ENCODE measurements around the gene CNTN3.

Gene CNTN3

GRCh38 chr3:74614107-74614967 lies at the start of gene CNTN3:
TSS of gene CNTN3 (minus strand) at chr3:74614659. CDS start at chr3:74521112, 93,547 bp downstream.
- Histone ChIP-seq H3K4me2 (ENCODE audit: low read depth, low read length) (no peak within 1 kb of the TSS), H3K27ac (ENCODE audit: low read length) (no peak within 1 kb of the TSS), H3K79me2 (ENCODE audit: low read length) (no peaks in the 10 kb centered on the region), H2AFZ (ENCODE audit: low read length) (no peak within 1 kb of the TSS), H3K9me2 (replicated peaks; ENCODE audit: insufficient read depth, low read length) (no peaks in the 10 kb centered on the region), H3K36me3 (replicated peaks; ENCODE audit: insufficient read depth, low read length) (no peaks in the 10 kb centered on the region), H3F3A (ENCODE audit: insufficient read depth, low read length) (no peaks in the 10 kb centered on the region), H3K4me3 (ENCODE audit: low read length) (no peak within 1 kb of the TSS), H3K9ac (ENCODE audit: low read length) (no peak within 1 kb of the TSS), H3K9me3 (replicated peaks; ENCODE audit: insufficient read depth, low read length) (no peaks in the 10 kb centered on the region), H3K4me1 (ENCODE audit: low read length) (no peaks in the 10 kb centered on the region), H3K27me3 (replicated peaks; ENCODE audit: insufficient read depth, low read length) (no peaks in the 10 kb centered on the region), H4K20me1 (ENCODE audit: insufficient read depth, low read length) (no peaks in the 10 kb centered on the region)
- no peak for TF ChIP-seq CTCF (IDR thresholded peaks at IDR 0.05; ENCODE audit: low read length)
- no peak for DNase-seq

- TF ChIP-seq EZH2phosphoT487 (IDR thresholded peaks at IDR 0.05; ENCODE audit: low read length) (no peak), CTCF (IDR thresholded peaks at IDR 0.05; ENCODE audit: low read length) (no peak), EZH2 (optimal IDR thresholded peaks at IDR 0.05; ENCODE audit: low read depth, low read length) (no peak)
- no peaks in the 10 kb centered on the region for H3F3A ChIP-seq (ENCODE audit: insufficient read depth, low read length)
- DNase-seq: no peak
- H4K20me1 ChIP-seq (ENCODE audit: insufficient read depth, low read length): no peaks in the 10 kb centered on the region
- no peak overlapping the region for H3K4me3 ChIP-seq (ENCODE audit: low read length)
- H3K9me3 ChIP-seq (replicated peaks; ENCODE audit: insufficient read depth, low read length): no peaks in the 10 kb centered on the region
- H3K4me2 ChIP-seq (ENCODE audit: low read depth, low read length): no peak overlapping the region
- H3K27ac ChIP-seq (ENCODE audit: low read length): no peak overlapping the region
- no peak overlapping the region for H2AFZ ChIP-seq (ENCODE audit: low read length)
- H3K79me2 ChIP-seq (ENCODE audit: low read length): no peaks in the 10 kb centered on the region
- no peaks in the 10 kb centered on the region for H3K9me2 ChIP-seq (replicated peaks; ENCODE audit: insufficient read depth, low read length)
- no peaks in the 10 kb centered on the region for H3K4me1 ChIP-seq (ENCODE audit: low read length)
- H3K9ac ChIP-seq (ENCODE audit: low read length): no peak overlapping the region
- no peaks in the 10 kb centered on the region for H3K27me3 ChIP-seq (replicated peaks; ENCODE audit: insufficient read depth, low read length)
- H3K36me3 ChIP-seq (replicated peaks; ENCODE audit: insufficient read depth, low read length): no peaks in the 10 kb centered on the region
Observed at GRCh38 chr3:74663178-74663577, 48.7 kb upstream of the CNTN3 start.

GRCh38 chr3:74661672-74662071 lies 47.2 kb upstream of the CNTN3 start:
- H3K4me3 ChIP-seq (ENCODE audit: low read length): no peak overlapping the region
- no peaks in the 10 kb centered on the region for H3K79me2 ChIP-seq (ENCODE audit: low read length)
- H3K27ac ChIP-seq (ENCODE audit: low read length): no peak overlapping the region
- H3K4me1 ChIP-seq (ENCODE audit: low read length): no peaks in the 10 kb centered on the region
- TF ChIP-seq EZH2phosphoT487 (IDR thresholded peaks at IDR 0.05; ENCODE audit: low read length): no peak
- TF ChIP-seq CTCF (IDR thresholded peaks at IDR 0.05; ENCODE audit: low read length): no peak
- TF ChIP-seq EZH2 (optimal IDR thresholded peaks at IDR 0.05; ENCODE audit: low read depth, low read length): no peak
- H3K9ac ChIP-seq (ENCODE audit: low read length): no peak overlapping the region
- DNase-seq: no peak
- no peaks in the 10 kb centered on the region for H3F3A ChIP-seq (ENCODE audit: insufficient read depth, low read length)
- no peaks in the 10 kb centered on the region for H4K20me1 ChIP-seq (ENCODE audit: insufficient read depth, low read length)
- no peaks in the 10 kb centered on the region for H3K27me3 ChIP-seq (replicated peaks; ENCODE audit: insufficient read depth, low read length)
- H3K4me2 ChIP-seq (ENCODE audit: low read depth, low read length): no peak overlapping the region
- no peaks in the 10 kb centered on the region for H3K9me3 ChIP-seq (replicated peaks; ENCODE audit: insufficient read depth, low read length)
- H3K9me2 ChIP-seq (replicated peaks; ENCODE audit: insufficient read depth, low read length): no peaks in the 10 kb centered on the region
- H2AFZ ChIP-seq (ENCODE audit: low read length): no peak overlapping the region
- no peaks in the 10 kb centered on the region for H3K36me3 ChIP-seq (replicated peaks; ENCODE audit: insufficient read depth, low read length)

Measured in MM.1S (cell line).